HL-60 (cell line): Measurements from ENCODE around the gene ARHGAP26.

Source experiments
- DNase-seq, 2 experiments: peaks; one replicate each; pipeline ENCODE4 v3.0.0-alpha.2; 2010 to 2020; ENCODE audit warnings: low read depth in 1 of 2, low spot score in 1 of 2
- H3K27ac ChIP-seq: fragments of 250-450 bp; sonication (Bioruptor Pico); replicated peaks from 2 replicates; pipeline ENCODE4 v1.5.1; 2020; ENCODE audit warnings: mild to moderate bottlenecking, moderate library complexity
- H3K27me3 ChIP-seq: fragments of 250-450 bp; sonication (Bioruptor Pico); 2 replicates; pipeline ENCODE4 v1.5.1; 2021; ENCODE audit warnings: mild to moderate bottlenecking, moderate library complexity; ENCODE audit not compliant: insufficient read depth, poor library complexity, severe bottlenecking
- H3K4me3 ChIP-seq: replicated peaks from 2 replicates; pipeline ENCODE4 v1.5.1; 2011; ENCODE audit warnings: mild to moderate bottlenecking, control low read depth, low read length; ENCODE audit not compliant: insufficient read depth
- GABPA ChIP-seq: IDR thresholded peaks from 2 replicates; pipeline ENCODE4 v1.6.1; 2012; ENCODE audit warnings: low read depth
- POLR2AphosphoS5 ChIP-seq: IDR thresholded peaks from 2 replicates; pipeline ENCODE4 v1.6.1; 2012; ENCODE audit warnings: low read depth
- REST ChIP-seq: IDR thresholded peaks from 2 replicates; pipeline ENCODE4 v1.6.1; 2012; ENCODE audit warnings: low read depth; ENCODE audit not compliant: insufficient replicate concordance
- SPI1 ChIP-seq: IDR thresholded peaks from 2 replicates; pipeline ENCODE4 v1.6.1; 2012; ENCODE audit warnings: low read depth, mild to moderate bottlenecking, borderline replicate concordance
- TF ChIP-seq, protein P1 (sequence below): IDR thresholded peaks from one replicate; pipeline ENCODE4 v1.5.1; 2011; ENCODE audit warnings: low read length, control low read depth, inconsistent platforms; ENCODE audit not compliant: insufficient read depth

Gene ARHGAP26

GRCh38 chr5:143054480-143054941, 284.3 kb downstream of the ARHGAP26 start:
- H3K4me3 ChIP-seq = no peak overlapping the region
- no peak for DNase-seq

GRCh38 chr5:143055596-143056338, 285.6 kb downstream of the ARHGAP26 start:
- Histone ChIP-seq H3K27ac (no peak overlapping the region), H3K4me3 (no peak overlapping the region), H3K27me3 (no peaks in the 10 kb centered on the region)
- no peak for DNase-seq
- no peak for TF ChIP-seq GABPA
- TF ChIP-seq, protein P1, sequence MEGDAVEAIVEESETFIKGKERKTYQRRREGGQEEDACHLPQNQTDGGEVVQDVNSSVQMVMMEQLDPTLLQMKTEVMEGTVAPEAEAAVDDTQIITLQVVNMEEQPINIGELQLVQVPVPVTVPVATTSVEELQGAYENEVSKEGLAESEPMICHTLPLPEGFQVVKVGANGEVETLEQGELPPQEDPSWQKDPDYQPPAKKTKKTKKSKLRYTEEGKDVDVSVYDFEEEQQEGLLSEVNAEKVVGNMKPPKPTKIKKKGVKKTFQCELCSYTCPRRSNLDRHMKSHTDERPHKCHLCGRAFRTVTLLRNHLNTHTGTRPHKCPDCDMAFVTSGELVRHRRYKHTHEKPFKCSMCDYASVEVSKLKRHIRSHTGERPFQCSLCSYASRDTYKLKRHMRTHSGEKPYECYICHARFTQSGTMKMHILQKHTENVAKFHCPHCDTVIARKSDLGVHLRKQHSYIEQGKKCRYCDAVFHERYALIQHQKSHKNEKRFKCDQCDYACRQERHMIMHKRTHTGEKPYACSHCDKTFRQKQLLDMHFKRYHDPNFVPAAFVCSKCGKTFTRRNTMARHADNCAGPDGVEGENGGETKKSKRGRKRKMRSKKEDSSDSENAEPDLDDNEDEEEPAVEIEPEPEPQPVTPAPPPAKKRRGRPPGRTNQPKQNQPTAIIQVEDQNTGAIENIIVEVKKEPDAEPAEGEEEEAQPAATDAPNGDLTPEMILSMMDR = no peak
- TF ChIP-seq POLR2AphosphoS5 = no peak
- TF ChIP-seq SPI1 = no peak
- no peak for TF ChIP-seq REST

More at GRCh38 chr5:143054480-143054941, 284.3 kb downstream of the ARHGAP26 start:
- H3K27me3 ChIP-seq = no peaks in the 10 kb centered on the region
- TF ChIP-seq GABPA (no peak), REST (no peak), POLR2AphosphoS5 (no peak), SPI1 (no peak)
- TF ChIP-seq, protein P1 = no peak
- no peak overlapping the region for H3K27ac ChIP-seq

DNA sequence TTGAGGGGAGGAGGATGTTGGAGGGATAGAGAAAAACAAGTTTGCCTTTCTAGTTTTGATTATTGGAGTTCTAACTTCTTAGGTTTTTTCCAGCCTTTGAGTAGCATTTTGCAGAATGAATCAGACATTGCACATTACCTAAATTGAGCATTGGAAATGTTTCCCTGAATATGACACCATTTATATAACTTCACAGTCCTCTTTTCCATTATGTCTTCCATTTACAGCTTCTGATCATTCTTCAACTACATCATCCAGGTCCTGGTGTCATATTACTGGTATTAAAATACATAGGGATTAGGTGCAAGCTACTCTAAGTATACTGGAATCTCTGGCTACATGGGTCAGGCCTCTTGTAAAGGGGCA, 286.1 kb downstream of the ARHGAP26 start:
- H3K4me3 ChIP-seq = no peak overlapping the region
- TF ChIP-seq, protein P1 = no peak
- TF ChIP-seq GABPA (no peak), SPI1 (no peak), REST (no peak), POLR2AphosphoS5 (no peak)
- H3K27ac ChIP-seq = no peak overlapping the region
- no peak for DNase-seq
- H3K27me3 ChIP-seq = no peaks in the 10 kb centered on the region
